GM21390 (cell line): ENCODE measurements around the gene PCGF5.
"Not testable (repeated sequence)": the region's sequence is repeated elsewhere in the genome, so short reads cannot be mapped to it uniquely, and the experiment has no call there.

ENCODE experiments used
- ATAC-seq: cut with Tn5 transposase; IDR thresholded peaks from one replicate; pipeline ENCODE4 v1.9.1; 2021; ENCODE audit not compliant: unreplicated experiment

PCGF5 gene

GRCh38 chr10:91284486-91285090, 64.1 kb downstream of the PCGF5 start:
- no peak for ATAC-seq

DNA sequence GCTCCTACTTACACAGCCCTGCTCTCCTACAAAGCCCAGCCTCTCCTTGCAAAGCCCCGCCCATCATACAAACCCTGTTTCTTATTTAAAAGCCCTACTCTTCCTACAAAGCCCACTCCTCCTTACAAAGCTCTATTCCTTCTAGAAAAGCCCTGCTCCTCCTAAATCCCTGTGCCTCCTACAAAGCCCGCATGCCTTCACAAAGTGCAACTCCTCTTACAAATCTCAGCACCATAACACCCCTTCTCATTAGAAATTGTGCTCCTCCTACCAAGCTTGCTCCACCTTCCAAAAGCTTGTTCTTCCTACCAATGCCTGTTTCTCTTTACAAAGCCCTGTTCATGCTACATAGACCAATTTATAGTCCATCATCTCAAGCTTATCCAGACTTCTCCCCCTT, 66.1 kb downstream of the PCGF5 start:
- ATAC-seq, result no peak

DNA sequence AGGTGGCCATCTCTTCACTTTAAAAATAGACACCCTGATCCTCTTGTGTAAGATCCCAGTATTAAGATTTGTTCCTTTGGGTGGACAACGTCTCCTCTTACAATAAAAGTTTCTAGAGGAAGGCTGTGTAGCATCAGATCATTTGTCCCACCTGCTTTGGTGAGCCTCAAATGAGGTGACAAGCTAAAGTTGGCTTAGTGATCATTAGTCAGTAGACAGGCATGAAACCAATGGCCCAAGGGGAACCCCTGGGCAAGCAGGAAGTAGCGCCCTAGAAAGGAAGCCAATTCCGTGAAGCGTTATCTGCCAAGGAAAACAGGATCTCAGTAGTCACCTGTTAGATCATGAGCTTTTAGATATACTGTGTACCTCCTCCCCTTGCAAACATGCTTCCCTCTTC, 66.8 kb downstream of the PCGF5 start:
- no peak for ATAC-seq

DNA sequence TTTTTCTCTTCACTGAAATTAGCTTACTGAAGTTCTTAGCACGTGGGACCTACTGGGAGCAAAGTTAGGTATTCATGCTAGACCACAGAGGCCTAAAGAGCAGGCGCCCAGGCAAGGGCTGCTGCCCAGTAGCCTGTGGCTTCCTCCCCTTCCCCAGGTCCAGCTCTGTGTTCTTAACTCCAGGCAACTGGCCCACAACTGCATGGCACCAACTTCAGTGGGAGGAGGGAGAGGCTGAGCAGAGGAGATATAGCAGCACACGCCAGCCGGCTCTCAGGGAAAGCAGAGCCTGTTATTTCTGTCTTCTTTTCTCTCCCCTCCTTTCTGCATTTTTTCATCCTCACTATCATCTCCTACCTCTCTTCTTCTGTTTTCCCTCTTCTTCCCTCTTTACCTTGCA, 67.4 kb downstream of the PCGF5 start:
- ATAC-seq, result no peak

DNA sequence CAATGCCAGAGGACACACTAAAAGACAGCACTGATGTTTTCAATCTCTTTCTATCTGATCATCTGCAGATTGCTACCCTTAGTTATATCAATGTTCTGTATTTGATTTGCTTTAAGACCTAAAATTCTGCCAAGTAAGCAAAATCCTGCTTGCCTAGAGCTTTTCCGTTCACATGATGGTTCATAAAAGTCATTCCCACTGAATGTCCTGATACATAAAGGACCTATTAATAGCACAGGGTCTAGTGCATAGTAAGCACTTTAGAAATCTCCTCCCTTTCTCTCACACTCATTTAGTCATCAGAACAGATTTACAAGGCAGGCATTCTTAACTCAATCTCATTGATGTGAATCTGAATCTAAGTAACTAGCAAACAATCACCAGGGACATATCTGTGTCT, 68.8 kb downstream of the PCGF5 start:
- ATAC-seq, result no peak

DNA sequence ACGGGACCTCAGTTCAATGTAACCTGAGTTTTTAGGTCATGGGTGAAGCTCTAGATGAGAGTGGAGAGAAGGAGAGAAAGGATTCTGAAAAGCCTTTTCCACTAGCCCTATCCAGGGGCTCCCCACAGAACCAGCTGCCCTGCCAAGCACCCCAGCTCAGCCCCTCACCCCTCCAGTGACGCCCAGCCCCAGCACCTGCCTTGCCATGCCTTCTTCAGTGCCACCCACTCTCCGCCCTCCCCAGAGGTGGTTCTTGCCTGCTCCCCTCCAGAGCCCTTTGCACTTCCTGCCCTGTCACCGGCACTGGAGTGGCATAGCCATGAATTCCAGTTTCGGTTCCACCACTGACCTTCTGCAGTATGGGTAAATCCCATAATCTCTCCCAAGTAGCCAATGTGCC, 70.1 kb downstream of the PCGF5 start:
- no peak for ATAC-seq

GRCh38 chr10:91294134-91294906, 73.9 kb downstream of the PCGF5 start:
- ATAC-seq, result no peak

GRCh38 chr10:91295346-91295745, 74.9 kb downstream of the PCGF5 start:
- no peak for ATAC-seq

DNA sequence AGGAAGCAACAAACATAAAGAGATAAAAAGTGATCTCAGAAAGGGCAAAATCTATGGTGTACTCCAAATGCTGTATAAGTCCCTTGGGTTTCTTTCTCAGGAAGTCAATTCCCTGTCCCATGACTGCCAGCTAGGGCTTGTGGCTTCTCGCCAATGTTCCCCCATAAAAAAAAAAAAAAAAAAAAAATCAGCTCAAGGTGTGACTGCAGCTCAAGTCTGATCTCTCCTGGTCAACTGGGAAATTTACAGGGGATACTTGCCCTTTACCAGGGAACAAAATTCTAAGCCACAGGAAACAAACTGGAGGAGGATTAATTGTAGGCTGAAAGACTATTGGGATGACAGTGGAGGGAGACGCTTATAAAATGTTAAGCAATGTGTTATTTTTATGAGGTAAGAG, 76.0 kb downstream of the PCGF5 start:
- no peak for ATAC-seq

DNA sequence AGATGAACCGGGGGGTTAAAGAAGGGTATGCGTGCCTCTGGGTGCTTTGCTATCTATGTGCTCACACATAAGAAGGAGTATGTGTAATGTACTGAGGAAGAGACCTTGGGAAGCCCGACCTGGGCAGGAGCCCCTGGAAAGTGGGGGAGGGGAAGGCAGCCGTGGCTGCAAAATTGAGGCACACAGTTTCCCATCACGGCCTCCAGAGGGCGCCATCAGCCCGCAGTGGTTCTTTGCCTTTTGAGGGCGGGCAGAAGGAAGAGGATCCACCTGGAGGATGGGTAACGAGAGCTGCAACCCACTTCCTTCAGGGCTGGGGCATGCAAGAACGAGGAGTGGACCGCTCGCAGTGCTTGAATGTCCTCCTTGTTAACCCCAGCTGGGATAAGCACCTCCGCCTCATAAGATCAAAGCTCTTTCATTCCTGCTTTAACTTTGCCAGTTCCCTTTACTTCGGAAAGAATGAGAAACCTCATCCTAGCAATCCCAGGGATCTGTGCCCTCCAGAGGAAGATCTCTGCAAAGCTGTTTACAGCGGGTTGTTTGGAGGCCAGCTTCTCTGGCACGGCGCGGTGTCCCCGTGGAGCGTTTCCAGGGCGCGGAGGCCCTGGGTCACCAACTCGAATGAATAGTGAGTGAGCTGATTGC, 77.9 kb downstream of the PCGF5 start:
- ATAC-seq, result peak; percentile 93

- no peak for ATAC-seq
Measured at GRCh38 chr10:91299999-91300575, 79.6 kb downstream of the PCGF5 start.

DNA sequence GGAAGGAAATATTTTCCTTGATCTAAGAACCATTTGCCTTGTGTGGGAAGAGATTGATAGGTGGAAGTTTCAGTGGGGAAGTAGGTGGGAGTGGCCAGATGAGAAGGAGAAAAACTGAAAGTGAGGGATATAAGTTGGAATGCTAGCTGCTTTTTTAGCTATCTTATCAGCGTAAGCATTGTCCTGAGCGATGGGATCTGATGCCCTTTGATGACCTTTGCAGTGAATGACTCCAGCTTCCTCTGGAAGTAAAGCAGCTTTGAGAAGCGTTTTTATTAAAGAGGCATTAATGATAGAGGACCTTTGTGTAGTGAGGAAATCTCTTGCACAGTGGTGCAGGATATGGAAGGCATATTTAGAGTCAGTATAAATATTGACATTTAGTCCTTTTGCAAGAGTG, 82.5 kb downstream of the PCGF5 start:
- not testable (repeated sequence) for ATAC-seq

GRCh38 chr10:91305979-91306378, 85.5 kb downstream of the PCGF5 start:
- not testable (repeated sequence) for ATAC-seq

DNA sequence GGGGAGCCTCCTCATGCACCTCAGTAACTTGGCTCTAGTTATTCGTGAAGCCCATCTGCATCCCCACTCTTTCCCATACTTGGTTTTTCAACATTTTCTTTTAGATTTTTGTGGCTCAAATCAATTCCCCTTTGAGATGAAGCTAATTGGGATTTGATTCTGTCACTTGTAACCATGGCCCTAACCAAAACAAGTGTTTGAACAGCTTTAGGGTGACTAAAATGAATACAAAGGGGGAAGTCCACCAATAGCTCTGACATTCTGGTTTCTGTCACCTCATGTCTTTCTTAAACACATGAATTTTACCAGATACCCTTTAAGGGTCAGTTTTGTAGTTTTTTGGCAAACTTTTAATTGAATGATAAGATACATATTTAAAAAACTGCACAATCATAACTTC, 87.0 kb downstream of the PCGF5 start:
- ATAC-seq, result no peak

- ATAC-seq, result no peak
Measured at GRCh38 chr10:91309711-91310110, 89.2 kb downstream of the PCGF5 start.

DNA sequence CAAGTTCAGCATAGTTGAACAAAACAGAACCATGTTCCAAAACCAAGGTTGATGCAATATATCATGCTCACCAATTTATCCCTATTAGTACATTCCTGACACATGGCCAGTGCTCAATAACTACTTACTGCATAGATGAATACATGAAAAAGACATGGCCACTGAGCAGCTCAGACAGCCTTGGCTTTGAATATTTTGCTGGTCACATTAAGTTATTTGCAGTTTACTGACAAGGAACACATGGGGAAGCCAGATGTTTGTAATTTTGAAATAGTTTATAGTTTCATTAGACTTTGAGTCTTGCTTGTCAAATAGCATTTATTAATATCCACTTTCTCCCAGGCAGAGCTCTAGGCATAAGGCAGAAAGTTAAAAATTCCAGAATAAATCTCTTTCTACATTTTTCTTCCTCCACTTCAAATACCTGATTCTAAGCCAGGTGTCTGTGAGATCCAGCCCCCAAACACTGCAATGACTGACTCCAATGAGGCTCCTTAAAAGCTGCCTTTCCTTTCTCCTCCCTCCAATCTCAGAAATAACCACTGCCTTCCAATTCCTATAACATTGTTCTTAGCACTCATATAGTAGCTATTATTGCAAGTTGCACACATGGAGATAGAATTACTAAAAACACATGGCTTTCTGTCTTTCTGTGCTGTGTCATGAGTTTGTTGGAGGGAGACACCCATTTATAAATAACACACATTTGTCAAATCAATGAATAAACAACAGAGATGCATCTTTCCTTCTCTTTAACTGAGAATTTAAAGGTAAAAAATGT, 91.3 kb downstream of the PCGF5 start:
- no peak for ATAC-seq

GRCh38 chr10:91312382-91312733, 91.9 kb downstream of the PCGF5 start:
- ATAC-seq, result no peak

- no peak for ATAC-seq
Measured at GRCh38 chr10:91313796-91314485, 93.5 kb downstream of the PCGF5 start.

DNA sequence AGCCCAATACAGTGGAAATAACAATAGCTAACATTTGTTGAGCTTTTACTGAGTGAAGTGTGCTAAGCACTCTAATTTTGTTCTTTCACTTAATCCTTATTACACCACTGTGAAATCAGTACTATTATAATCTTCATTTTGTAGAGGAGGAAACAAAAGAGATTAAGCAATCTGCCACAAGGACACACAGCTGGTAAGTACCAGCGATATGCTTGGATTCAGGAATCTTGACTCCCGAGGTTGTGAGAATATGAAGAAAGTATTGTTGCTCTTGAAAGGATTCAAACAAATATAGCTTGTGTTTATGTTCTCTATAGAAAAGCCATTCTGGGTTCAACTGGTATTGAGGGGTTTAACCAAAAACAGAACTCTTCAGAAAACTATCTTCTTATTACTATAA, 96.0 kb downstream of the PCGF5 start:
- no peak for ATAC-seq

GRCh38 chr10:91317541-91317940, 97.1 kb downstream of the PCGF5 start:
- ATAC-seq, result no peak

DNA sequence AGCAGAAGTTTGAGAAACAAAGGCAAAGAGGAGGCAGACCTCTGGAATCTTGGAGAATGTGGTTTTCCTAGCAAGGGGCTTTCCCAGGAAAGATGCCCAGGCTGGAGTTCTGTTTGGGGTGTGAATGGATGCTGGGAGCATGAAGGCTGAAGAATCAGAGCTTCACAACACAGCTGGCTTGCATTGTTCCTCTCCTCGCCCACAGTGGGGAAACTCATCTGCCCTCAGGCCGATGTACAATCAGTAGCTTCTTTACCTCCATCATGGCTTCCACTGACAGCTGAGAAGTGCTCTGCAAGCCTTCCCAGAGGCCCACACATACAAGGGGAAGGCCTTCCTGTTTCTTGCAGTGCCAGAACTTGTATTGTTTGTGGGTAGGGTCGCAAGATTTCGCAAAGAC, 98.9 kb downstream of the PCGF5 start:
- ATAC-seq, result no peak
